ENCODE measurements around the gene IP6K1.

IP6K1 gene

DNA sequence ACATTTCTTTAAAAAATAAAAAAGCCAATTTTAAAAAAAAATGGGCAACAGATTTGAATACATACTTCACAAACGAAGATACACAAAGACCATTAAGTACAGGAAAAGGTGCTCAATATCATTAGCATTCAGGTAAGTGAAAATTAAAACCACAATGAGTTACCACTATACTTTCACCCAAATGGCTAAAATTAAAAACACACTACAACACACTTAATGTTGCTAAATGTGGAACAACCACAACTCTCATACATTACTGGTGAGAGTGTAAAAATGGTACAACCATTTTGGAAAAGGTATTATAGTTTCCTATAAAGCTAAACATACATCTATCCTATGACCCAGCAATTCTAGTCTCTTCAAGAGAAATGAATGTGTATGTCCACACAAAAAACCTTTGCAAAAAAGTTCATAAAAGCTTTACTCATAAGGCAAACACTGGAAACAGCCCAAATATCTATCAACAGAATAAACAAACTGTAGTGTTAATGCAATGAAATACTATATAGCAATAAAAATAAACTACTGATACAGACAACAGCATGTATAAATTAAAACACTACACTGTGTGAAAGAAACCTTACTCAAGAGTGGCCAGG is 14.9 kb downstream of the IP6K1 start:
- Histone ChIP-seq H3K36me3 (ENCODE audit: control insufficient read depth in 1 of 2, insufficient read depth in 2 of 2, low read depth in 1 of 2, low read length in 2 of 2) (peaks cover 10 to 17% of the 10 kb centered on the region in 2 experiments), H2AK5ac (ENCODE audit: low read length, severe bottlenecking) (no peak overlapping the region), H3K27me3 (ENCODE audit: control insufficient read depth in 1 of 2, insufficient read depth in 1 of 2, low read length in 2 of 2) (no peaks in the 10 kb centered on the region), H3K4me1 (ENCODE audit: control insufficient read depth, insufficient read depth, low read depth, low read length) (peaks cover 7% of the 10 kb centered on the region), H3K4me2 (ENCODE audit: low read length, poor library complexity, severe bottlenecking) (no peak overlapping the region), H2BK15ac (ENCODE audit: low read depth, poor library complexity, severe bottlenecking) (no peak overlapping the region), H3K4me3 (ENCODE audit: insufficient read depth in 1 of 2, low read depth in 1 of 2, low read length in 2 of 2) (no peak overlapping the region), H2AFZ (ENCODE audit: low read depth, low read length) (no peak overlapping the region), H3K14ac (ENCODE audit: low read length in 2 of 2) (no peak overlapping the region), H4K8ac (ENCODE audit: low read length) (no peak overlapping the region), H2BK5ac (ENCODE audit: low read depth, low read length, poor library complexity, severe bottlenecking) (no peak overlapping the region), H3K27ac (ENCODE audit: low read length, poor library complexity, severe bottlenecking) (no peak overlapping the region), H2BK12ac (ENCODE audit: low read length in 2 of 2) (no peak overlapping the region), H3K4ac (ENCODE audit: low read depth in 1 of 2, low read length in 2 of 2) (no peak overlapping the region), H3K9me3 (ENCODE audit: control insufficient read depth, low read length) (no peaks in the 10 kb centered on the region), H3K9ac (ENCODE audit: low read length) (no peak overlapping the region), H2BK120ac (ENCODE audit: low read depth, low read length) (no peak overlapping the region), H4K91ac (ENCODE audit: low read length) (no peak overlapping the region), H3K18ac (ENCODE audit: low read depth in 1 of 2, low read length in 2 of 2) (no peak overlapping the region), H3K79me1 (replicated peaks; ENCODE audit: low read length, poor library complexity, severe bottlenecking) (peaks cover 6% of the 10 kb centered on the region), H3K23ac (ENCODE audit: low read length in 2 of 2) (no peak overlapping the region)
- WGBS, result 60% methylated on average over 1 of the region's 1 CpG
- DNase-seq, result no peak

DNA sequence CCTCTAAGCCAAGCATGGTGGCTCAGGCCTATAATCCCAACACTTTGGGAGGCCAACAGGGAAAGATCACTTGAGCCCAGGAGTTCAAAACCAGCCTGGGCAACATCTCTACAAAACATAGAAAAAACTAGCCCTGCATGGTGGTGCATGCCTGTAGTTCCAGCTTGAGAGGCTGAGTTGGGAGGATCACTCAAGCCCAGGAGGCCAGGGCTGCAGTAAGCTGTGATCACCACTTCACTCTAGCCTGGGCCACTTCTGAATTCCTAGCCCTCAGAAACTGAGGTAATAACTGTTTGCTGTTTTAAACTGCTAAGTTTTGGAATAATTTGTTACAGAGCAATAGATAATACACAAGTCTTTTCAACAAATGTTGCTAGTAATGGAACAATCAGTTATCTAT is 16.4 kb downstream of the IP6K1 start:
- Histone ChIP-seq H3K4me2 (ENCODE audit: low read length, poor library complexity, severe bottlenecking) (no peak overlapping the region), H3K27ac (ENCODE audit: low read length, poor library complexity, severe bottlenecking) (no peak overlapping the region)

GRCh38 chr3:49769286-49769915 is 16.9 kb downstream of the IP6K1 start:
- H3K4me3 ChIP-seq (ENCODE audit: insufficient read depth in 1 of 2, low read depth in 1 of 2, low read length in 2 of 2), result no peak overlapping the region
- H2AK5ac ChIP-seq (ENCODE audit: low read length, severe bottlenecking), result no peak overlapping the region
- DNase-seq, result peak; percentile 44
- H2BK15ac ChIP-seq (ENCODE audit: low read depth, poor library complexity, severe bottlenecking), result no peak overlapping the region
- no peak overlapping the region for H2BK5ac ChIP-seq (ENCODE audit: low read depth, low read length, poor library complexity, severe bottlenecking)
- H3K18ac ChIP-seq (ENCODE audit: low read depth in 1 of 2, low read length in 2 of 2), result no peak overlapping the region
- peaks cover 5% of the 10 kb centered on the region for H3K4me1 ChIP-seq (ENCODE audit: control insufficient read depth, insufficient read depth, low read depth, low read length)
- H3K36me3 ChIP-seq (ENCODE audit: control insufficient read depth in 1 of 2, insufficient read depth in 2 of 2, low read depth in 1 of 2, low read length in 2 of 2), result peaks cover 6 to 9% of the 10 kb centered on the region in 2 experiments
- H2BK120ac ChIP-seq (ENCODE audit: low read depth, low read length), result no peak overlapping the region
- H3K79me1 ChIP-seq (replicated peaks; ENCODE audit: low read length, poor library complexity, severe bottlenecking), result peaks cover 5% of the 10 kb centered on the region
- H2BK12ac ChIP-seq (ENCODE audit: low read length in 2 of 2), result no peak overlapping the region
- no peak overlapping the region for H3K4me2 ChIP-seq (ENCODE audit: low read length, poor library complexity, severe bottlenecking)
- no peak overlapping the region for H2AFZ ChIP-seq (ENCODE audit: low read depth, low read length)
- no peak overlapping the region for H3K23ac ChIP-seq (ENCODE audit: low read length in 2 of 2)
- no peak overlapping the region for H4K8ac ChIP-seq (ENCODE audit: low read length)
- H3K4ac ChIP-seq (ENCODE audit: low read depth in 1 of 2, low read length in 2 of 2), result no peak overlapping the region
- WGBS, result 100% methylated on average over 1 of the region's 3 CpGs
- H3K27ac ChIP-seq (ENCODE audit: low read length, poor library complexity, severe bottlenecking), result no peak overlapping the region
- no peak overlapping the region for H3K14ac ChIP-seq (ENCODE audit: low read length in 2 of 2)
- H3K27me3 ChIP-seq (ENCODE audit: control insufficient read depth in 1 of 2, insufficient read depth in 1 of 2, low read length in 2 of 2), result no peaks in the 10 kb centered on the region
- no peak overlapping the region for H4K91ac ChIP-seq (ENCODE audit: low read length)
- H3K9me3 ChIP-seq (ENCODE audit: control insufficient read depth, low read length), result no peaks in the 10 kb centered on the region
- no peak overlapping the region for H3K9ac ChIP-seq (ENCODE audit: low read length)

More for the DNA sequence above, 16.4 kb downstream of the IP6K1 start:
- Histone ChIP-seq H2BK5ac (ENCODE audit: low read depth, low read length, poor library complexity, severe bottlenecking) (no peak overlapping the region), H2AFZ (ENCODE audit: low read depth, low read length) (no peak overlapping the region), H4K8ac (ENCODE audit: low read length) (no peak overlapping the region), H3K36me3 (ENCODE audit: control insufficient read depth in 1 of 2, insufficient read depth in 2 of 2, low read depth in 1 of 2, low read length in 2 of 2) (peaks cover 3 to 10% of the 10 kb centered on the region in 2 experiments), H2BK120ac (ENCODE audit: low read depth, low read length) (no peak overlapping the region), H3K9me3 (ENCODE audit: control insufficient read depth, low read length) (no peaks in the 10 kb centered on the region), H3K9ac (ENCODE audit: low read length) (no peak overlapping the region), H3K23ac (ENCODE audit: low read length in 2 of 2) (no peak overlapping the region), H3K4ac (ENCODE audit: low read depth in 1 of 2, low read length in 2 of 2) (no peak overlapping the region), H3K4me1 (ENCODE audit: control insufficient read depth, insufficient read depth, low read depth, low read length) (peaks cover 5% of the 10 kb centered on the region), H3K18ac (ENCODE audit: low read depth in 1 of 2, low read length in 2 of 2) (no peak overlapping the region), H2BK12ac (ENCODE audit: low read length in 2 of 2) (no peak overlapping the region), H3K79me1 (replicated peaks; ENCODE audit: low read length, poor library complexity, severe bottlenecking) (peaks cover 5% of the 10 kb centered on the region), H4K91ac (ENCODE audit: low read length) (no peak overlapping the region), H3K14ac (ENCODE audit: low read length in 2 of 2) (no peak overlapping the region), H2AK5ac (ENCODE audit: low read length, severe bottlenecking) (no peak overlapping the region), H3K27me3 (ENCODE audit: control insufficient read depth in 1 of 2, insufficient read depth in 1 of 2, low read length in 2 of 2) (no peaks in the 10 kb centered on the region), H2BK15ac (ENCODE audit: low read depth, poor library complexity, severe bottlenecking) (no peak overlapping the region), H3K4me3 (ENCODE audit: insufficient read depth in 1 of 2, low read depth in 1 of 2, low read length in 2 of 2) (no peak overlapping the region)
- DNase-seq, result no peak

DNA sequence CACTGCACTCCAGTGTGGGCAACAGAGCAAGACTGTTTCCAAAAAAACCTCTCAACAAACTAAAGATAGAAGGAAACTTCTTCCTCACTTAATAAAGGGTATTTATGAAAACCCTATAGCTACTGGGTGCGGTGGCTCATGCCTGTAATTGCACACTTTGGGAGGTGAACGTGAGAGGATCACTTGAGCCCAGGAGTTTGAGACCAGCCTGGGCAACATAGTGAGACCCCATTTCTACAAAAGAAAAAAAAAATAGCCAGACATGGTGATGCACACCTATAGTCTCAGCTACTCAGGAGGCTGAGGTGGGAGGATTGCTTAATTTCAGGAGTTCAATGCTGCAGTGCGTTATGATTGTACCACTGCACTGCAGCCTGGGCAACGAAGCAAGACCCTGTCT is 22.4 kb downstream of the IP6K1 start:
- Histone ChIP-seq H4K91ac (ENCODE audit: low read length) (no peak overlapping the region), H2BK15ac (ENCODE audit: low read depth, poor library complexity, severe bottlenecking) (no peak overlapping the region), H3K36me3 (ENCODE audit: control insufficient read depth in 1 of 2, insufficient read depth in 2 of 2, low read depth in 1 of 2, low read length in 2 of 2) (peaks cover 7 to 11% of the 10 kb centered on the region in 2 experiments), H3K27me3 (ENCODE audit: control insufficient read depth in 1 of 2, insufficient read depth in 1 of 2, low read length in 2 of 2) (no peaks in the 10 kb centered on the region), H3K4me2 (ENCODE audit: low read length, poor library complexity, severe bottlenecking) (no peak overlapping the region), H2AK5ac (ENCODE audit: low read length, severe bottlenecking) (no peak overlapping the region), H3K79me1 (replicated peaks; ENCODE audit: low read length, poor library complexity, severe bottlenecking) (peaks cover 8% of the 10 kb centered on the region), H3K4me1 (ENCODE audit: control insufficient read depth, insufficient read depth, low read depth, low read length) (no peaks in the 10 kb centered on the region), H2BK120ac (ENCODE audit: low read depth, low read length) (no peak overlapping the region), H3K18ac (ENCODE audit: low read depth in 1 of 2, low read length in 2 of 2) (no peak overlapping the region), H2AFZ (ENCODE audit: low read depth, low read length) (no peak overlapping the region), H3K9ac (ENCODE audit: low read length) (no peak overlapping the region), H3K14ac (ENCODE audit: low read length in 2 of 2) (no peak overlapping the region), H3K4me3 (ENCODE audit: insufficient read depth in 1 of 2, low read depth in 1 of 2, low read length in 2 of 2) (no peak overlapping the region), H3K9me3 (ENCODE audit: control insufficient read depth, low read length) (no peaks in the 10 kb centered on the region), H2BK12ac (ENCODE audit: low read length in 2 of 2) (no peak overlapping the region), H3K4ac (ENCODE audit: low read depth in 1 of 2, low read length in 2 of 2) (no peak overlapping the region), H3K23ac (ENCODE audit: low read length in 2 of 2) (no peak overlapping the region), H3K27ac (ENCODE audit: low read length, poor library complexity, severe bottlenecking) (no peak overlapping the region), H2BK5ac (ENCODE audit: low read depth, low read length, poor library complexity, severe bottlenecking) (no peak overlapping the region), H4K8ac (ENCODE audit: low read length) (no peak overlapping the region)
- no peak for DNase-seq
- WGBS, result 100% methylated on average over 3 of the region's 4 CpGs

Measured in mesenchymal stem cell (in vitro differentiated cells and primary cell).